Measurements from ENCODE around the gene GRM4. TPM values are rescaled to one million over a fixed set of nuclear protein-coding genes. Genes with fewer than 3 reads are reported as not detected.

Gene GRM4
- total and polyA plus RNA-seq, 4 donors = not detected

GRCh38 chr6:34074064-34074742, 71.7 kb downstream of the GRM4 start:
- H3K4me1 ChIP-seq (ENCODE audit: control insufficient read depth in 4 of 4, insufficient read depth in 4 of 4, low read length in 3 of 4) = no peaks in the 10 kb centered on the region
- H3K27ac ChIP-seq (ENCODE audit: low read depth in 1 of 2, low read length in 2 of 2) = no peak overlapping the region
- H3K9me3 ChIP-seq (ENCODE audit: control insufficient read depth in 4 of 4, low read length in 3 of 4) = no peaks in the 10 kb centered on the region
- no peak overlapping the region for H3K4me3 ChIP-seq (ENCODE audit: low read depth in 1 of 3, low read length in 3 of 3)
- H3K36me3 ChIP-seq (ENCODE audit: control insufficient read depth in 4 of 4, insufficient read depth in 3 of 4, low read depth in 1 of 4, low read length in 3 of 4) = no peaks in the 10 kb centered on the region
- no peak overlapping the region for H3K9ac ChIP-seq (ENCODE audit: low read depth in 1 of 2, low read length in 2 of 2)
- TF ChIP-seq TAF1 (conservative IDR thresholded peaks at IDR 0.05) (no peak), JUND (IDR thresholded peaks at IDR 0.05) (no peak), YY1 (IDR thresholded peaks at IDR 0.05) (no peak), HNF4G (IDR thresholded peaks at IDR 0.05) (no peak), FOXA2 (IDR thresholded peaks at IDR 0.05) (no peak), MAX (IDR thresholded peaks at IDR 0.05) (no peak), HNF4A (conservative IDR thresholded peaks at IDR 0.05) (no peak), ZBTB33 (IDR thresholded peaks at IDR 0.05) (no peak)
- H3K27me3 ChIP-seq (ENCODE audit: control insufficient read depth in 4 of 4, insufficient read depth in 4 of 4, low read length in 3 of 4) = no peaks in the 10 kb centered on the region
- no peak for DNase-seq (ENCODE audit: low spot score)
- 78% methylated on average over 22 of the region's 22 CpGs for WGBS

GRCh38 chr6:34073540-34073939, 72.3 kb downstream of the GRM4 start:
- TF ChIP-seq FOXA2 (IDR thresholded peaks at IDR 0.05) (no peak), ZBTB33 (IDR thresholded peaks at IDR 0.05) (no peak), GABPA (IDR thresholded peaks at IDR 0.05 in 1 of 2, conservative IDR thresholded peaks at IDR 0.05 in 1 of 2) (no peak), SP1 (IDR thresholded peaks at IDR 0.05) (no peak), RAD21 (IDR thresholded peaks at IDR 0.05) (no peak), HNF4A (conservative IDR thresholded peaks at IDR 0.05) (no peak), NR2F2 (IDR thresholded peaks at IDR 0.05) (no peak), MAX (IDR thresholded peaks at IDR 0.05) (no peak), FOXA1 (IDR thresholded peaks at IDR 0.05) (no peak), RXRA (IDR thresholded peaks at IDR 0.05) (no peak), HNF4G (IDR thresholded peaks at IDR 0.05) (no peak), REST (IDR thresholded peaks at IDR 0.05) (no peak), JUND (IDR thresholded peaks at IDR 0.05) (no peak), EGR1 (IDR thresholded peaks at IDR 0.05; ENCODE audit: low read depth in 2 of 2) (no peak), ATF3 (IDR thresholded peaks at IDR 0.05) (no peak), CTCF (IDR thresholded peaks at IDR 0.05; ENCODE audit: low read depth, low read length, missing input control) (no peak), YY1 (IDR thresholded peaks at IDR 0.05) (no peak), TAF1 (conservative IDR thresholded peaks at IDR 0.05) (no peak)
- H3K9ac ChIP-seq (ENCODE audit: low read depth in 1 of 2, low read length in 2 of 2) = no peak overlapping the region
- H3K27me3 ChIP-seq (ENCODE audit: control insufficient read depth in 4 of 4, insufficient read depth in 4 of 4, low read length in 3 of 4) = no peaks in the 10 kb centered on the region
- no peaks in the 10 kb centered on the region for H3K9me3 ChIP-seq (ENCODE audit: control insufficient read depth in 4 of 4, low read length in 3 of 4)
- H3K27ac ChIP-seq (ENCODE audit: low read depth in 1 of 2, low read length in 2 of 2) = no peak overlapping the region
- 78% methylated on average over 7 of the region's 7 CpGs for WGBS
- no peak overlapping the region for H3K4me3 ChIP-seq (ENCODE audit: low read depth in 1 of 3, low read length in 3 of 3)
- no peak for DNase-seq (ENCODE audit: low spot score)
- H3K36me3 ChIP-seq (ENCODE audit: control insufficient read depth in 4 of 4, insufficient read depth in 3 of 4, low read depth in 1 of 4, low read length in 3 of 4) = no peaks in the 10 kb centered on the region
- no peaks in the 10 kb centered on the region for H3K4me1 ChIP-seq (ENCODE audit: control insufficient read depth in 4 of 4, insufficient read depth in 4 of 4, low read length in 3 of 4)
